Astrocyte (in vitro differentiated cells and primary cell): Measurements from ENCODE around the gene ADCY4. TPM values are rescaled to one million over a fixed set of nuclear protein-coding genes. Genes with fewer than 3 reads are reported as not detected.

Experiments
- DNase-seq: peaks from one replicate; pipeline ENCODE4 v3.0.0-alpha.2; 2010; ENCODE audit warnings: low read depth
- FAIRE-seq: peaks from 2 replicates; lab custom pipeline; 2011; peaks lifted over from hg19 to GRCh38; lab: Jason Lieb, UNC
- H2AFZ ChIP-seq: 2 replicates; pipeline ENCODE4 v1.6.0; 2012; ENCODE audit warnings: low read depth, low read length, inconsistent platforms
- H3K27ac ChIP-seq: 2 replicates; pipeline ENCODE4 v1.5.1; 2011; ENCODE audit warnings: low read depth, low read length, inconsistent platforms
- H3K27me3 ChIP-seq: 2 replicates; pipeline ENCODE4 v1.6.0; 2011; ENCODE audit warnings: low read length, inconsistent platforms; ENCODE audit not compliant: insufficient read depth
- H3K36me3 ChIP-seq: 2 replicates; pipeline ENCODE4 v1.5.1; 2011; ENCODE audit warnings: low read length, inconsistent platforms; ENCODE audit not compliant: insufficient read depth
- H3K4me1 ChIP-seq: 2 replicates; pipeline ENCODE4 v1.5.1; 2011; ENCODE audit warnings: low read length, inconsistent platforms; ENCODE audit not compliant: insufficient read depth
- H3K4me2 ChIP-seq: 2 replicates; pipeline ENCODE4 v1.6.0; 2012; ENCODE audit warnings: low read length, inconsistent platforms
- H3K4me3 ChIP-seq: 2 replicates; pipeline ENCODE4 v1.5.1; 2011; ENCODE audit warnings: low read depth, mild to moderate bottlenecking, low read length, inconsistent platforms; ENCODE audit not compliant: insufficient read depth
- H3K79me2 ChIP-seq: 2 replicates; pipeline ENCODE4 v1.6.0; 2012; ENCODE audit warnings: mild to moderate bottlenecking, low read length, inconsistent platforms; ENCODE audit not compliant: insufficient read depth
- H3K9ac ChIP-seq: 2 replicates; pipeline ENCODE4 v1.6.0; 2012; ENCODE audit warnings: mild to moderate bottlenecking, low read length, inconsistent platforms
- H3K9me3 ChIP-seq: 2 replicates; pipeline ENCODE4 v1.5.1; 2012; ENCODE audit warnings: low read depth, mild to moderate bottlenecking, low read length, inconsistent platforms; ENCODE audit not compliant: insufficient read depth
- H4K20me1 ChIP-seq: 2 replicates; pipeline ENCODE4 v1.6.0; 2012; ENCODE audit warnings: low read length, inconsistent platforms; ENCODE audit not compliant: insufficient read depth
- H3K27ac Mint-ChIP-seq: one replicate; pipeline ENCODE4 v1.8.0; 2021; ENCODE audit warnings: mild to moderate bottlenecking, mixed read lengths; ENCODE audit not compliant: unreplicated experiment
- H3K27me3 Mint-ChIP-seq: one replicate; pipeline ENCODE4 v1.8.0; 2021; ENCODE audit warnings: low read depth, mixed read lengths; ENCODE audit not compliant: unreplicated experiment
- H3K36me3 Mint-ChIP-seq: one replicate; pipeline ENCODE4 v1.8.0; 2021; ENCODE audit warnings: low read depth, mixed read lengths; ENCODE audit not compliant: unreplicated experiment
- H3K4me1 Mint-ChIP-seq: one replicate; pipeline ENCODE4 v1.8.0; 2021; ENCODE audit warnings: low read depth, mixed read lengths; ENCODE audit not compliant: unreplicated experiment
- H3K4me3 Mint-ChIP-seq: one replicate; pipeline ENCODE4 v1.8.0; 2021; ENCODE audit warnings: mild to moderate bottlenecking, moderate library complexity, mixed read lengths; ENCODE audit not compliant: unreplicated experiment
- H3K9me3 Mint-ChIP-seq: one replicate; pipeline ENCODE4 v1.8.0; 2021; ENCODE audit warnings: mild to moderate bottlenecking, mixed read lengths; ENCODE audit not compliant: unreplicated experiment
- EZH2 ChIP-seq: IDR thresholded peaks from 2 replicates; pipeline ENCODE4 v1.6.1; 2012; ENCODE audit warnings: mild to moderate bottlenecking, low read length, inconsistent platforms; ENCODE audit not compliant: insufficient read depth
- total RNA-seq: library from RNA; stranded (reverse); gene quantifications from 2 replicates; pipeline ENCODE4 v1.2.1, GENCODE V29; 2021
- TF ChIP-seq, protein P1 (sequence below): IDR thresholded peaks from 2 replicates; pipeline ENCODE4 v1.5.1; 2011; ENCODE audit warnings: low read depth, mild to moderate bottlenecking, inconsistent platforms, low read length, moderate library complexity; ENCODE audit not compliant: insufficient read depth

Gene ADCY4
- total RNA-seq, 1 donor from 2014 or later: 0.32 TPM

DNA sequence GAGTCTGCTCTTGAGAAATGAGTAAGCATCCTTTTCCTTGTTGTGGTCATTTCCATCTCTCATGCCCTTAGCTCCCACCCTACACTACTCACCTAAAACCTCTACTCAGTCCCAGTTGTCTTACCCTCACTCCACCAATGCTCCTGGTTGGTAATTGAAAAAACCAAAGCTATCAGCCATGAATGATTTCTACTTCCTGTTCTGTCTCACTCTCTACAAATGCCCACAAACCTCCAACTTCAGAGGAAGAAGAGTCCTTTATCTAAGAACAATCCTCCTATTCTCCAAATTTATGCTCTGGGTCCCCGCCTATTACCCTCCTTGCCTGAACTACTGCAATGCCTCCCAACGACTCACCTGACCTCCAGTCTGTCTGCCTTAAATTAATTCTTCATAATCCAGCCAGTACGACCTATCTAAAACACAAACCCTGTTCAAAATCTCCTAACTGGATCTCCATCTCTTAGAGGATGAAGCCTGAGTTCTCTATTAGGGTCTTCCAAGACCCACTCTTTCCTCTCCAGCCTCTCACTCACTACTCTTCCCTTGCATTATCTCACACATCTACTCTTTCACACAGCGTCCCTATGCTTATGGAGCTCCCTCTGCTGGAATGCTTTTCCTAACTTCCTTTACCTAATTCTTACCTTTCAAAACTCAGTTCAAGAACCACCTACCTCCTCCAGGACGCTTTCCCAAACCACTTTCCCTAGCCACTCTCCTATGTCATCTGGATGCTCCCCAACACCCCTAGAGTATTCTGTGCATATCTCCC, 37.5 kb downstream of the ADCY4 start:
- Histone ChIP-seq H4K20me1 (peaks cover 7% of the 10 kb centered on the region), H2AFZ (no peak overlapping the region), H3K4me2 (peak overlapping the region; percentile 2), H3K27ac (no peak overlapping the region), H3K9me3 (no peaks in the 10 kb centered on the region), H3K36me3 (peaks cover 16% of the 10 kb centered on the region), H3K27me3 (no peaks in the 10 kb centered on the region), H3K4me3 (no peak overlapping the region), H3K4me1 (peaks cover 25% of the 10 kb centered on the region), H3K79me2 (peaks cover 30% of the 10 kb centered on the region), H3K9ac (no peak overlapping the region)
- FAIRE-seq: no peak
- Mint-ChIP-seq H3K27ac (peak overlapping the region; percentile 15), H3K36me3 (peaks cover 8% of the 10 kb centered on the region), H3K4me1 (peaks cover 30% of the 10 kb centered on the region), H3K4me3 (peak overlapping the region; percentile 5), H3K27me3 (no peaks in the 10 kb centered on the region), H3K9me3 (no peaks in the 10 kb centered on the region)
- TF ChIP-seq EZH2: no peak
- TF ChIP-seq, protein P1, sequence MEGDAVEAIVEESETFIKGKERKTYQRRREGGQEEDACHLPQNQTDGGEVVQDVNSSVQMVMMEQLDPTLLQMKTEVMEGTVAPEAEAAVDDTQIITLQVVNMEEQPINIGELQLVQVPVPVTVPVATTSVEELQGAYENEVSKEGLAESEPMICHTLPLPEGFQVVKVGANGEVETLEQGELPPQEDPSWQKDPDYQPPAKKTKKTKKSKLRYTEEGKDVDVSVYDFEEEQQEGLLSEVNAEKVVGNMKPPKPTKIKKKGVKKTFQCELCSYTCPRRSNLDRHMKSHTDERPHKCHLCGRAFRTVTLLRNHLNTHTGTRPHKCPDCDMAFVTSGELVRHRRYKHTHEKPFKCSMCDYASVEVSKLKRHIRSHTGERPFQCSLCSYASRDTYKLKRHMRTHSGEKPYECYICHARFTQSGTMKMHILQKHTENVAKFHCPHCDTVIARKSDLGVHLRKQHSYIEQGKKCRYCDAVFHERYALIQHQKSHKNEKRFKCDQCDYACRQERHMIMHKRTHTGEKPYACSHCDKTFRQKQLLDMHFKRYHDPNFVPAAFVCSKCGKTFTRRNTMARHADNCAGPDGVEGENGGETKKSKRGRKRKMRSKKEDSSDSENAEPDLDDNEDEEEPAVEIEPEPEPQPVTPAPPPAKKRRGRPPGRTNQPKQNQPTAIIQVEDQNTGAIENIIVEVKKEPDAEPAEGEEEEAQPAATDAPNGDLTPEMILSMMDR: peak; percentile 29
- DNase-seq: no peak

DNA sequence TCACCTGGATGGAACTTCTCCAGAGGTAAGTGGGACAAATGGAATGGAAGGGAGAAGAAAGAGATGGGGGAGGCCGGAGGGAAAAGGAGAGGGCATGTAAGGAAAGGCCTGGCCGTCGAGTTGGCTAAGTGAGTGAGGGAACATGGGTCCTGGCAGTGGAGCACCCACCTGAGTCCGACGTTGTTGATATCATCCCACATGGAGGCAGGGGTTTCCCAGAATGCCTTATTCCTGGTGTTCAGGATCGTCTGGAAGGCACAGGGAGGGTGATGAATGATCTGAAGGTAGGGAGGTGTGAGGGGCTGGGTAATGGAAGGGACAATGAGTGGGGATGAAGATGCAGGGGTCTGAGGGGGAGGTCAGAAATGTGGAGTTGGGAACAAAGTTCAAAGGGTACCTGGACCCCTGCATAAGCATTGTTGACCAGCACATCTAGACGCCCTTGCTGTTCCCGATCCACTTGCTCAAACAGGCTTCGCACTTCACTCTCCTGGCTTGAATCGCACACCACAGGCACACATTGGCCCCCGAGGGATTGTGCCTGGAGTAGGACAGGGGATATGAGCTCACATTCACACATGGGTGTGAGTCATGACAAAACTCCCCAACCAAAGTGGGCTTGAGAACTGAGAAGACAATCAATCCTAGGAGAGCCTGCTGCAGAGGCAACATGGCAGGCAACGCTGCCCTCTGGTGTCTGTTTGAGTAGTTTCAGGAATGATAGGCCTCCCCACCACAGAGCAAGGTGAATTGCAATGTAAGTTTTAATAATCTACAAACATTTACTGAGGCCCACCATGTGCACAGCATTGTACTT, 38.3 kb downstream of the ADCY4 start:
- peaks cover 8% of the 10 kb centered on the region for H3K36me3 ChIP-seq
- Mint-ChIP-seq H3K27me3 (no peaks in the 10 kb centered on the region), H3K36me3 (peaks cover 4% of the 10 kb centered on the region), H3K9me3 (no peaks in the 10 kb centered on the region), H3K27ac (peak overlapping the region; percentile 78), H3K4me3 (peak overlapping the region; percentile 47), H3K4me1 (peaks cover 30% of the 10 kb centered on the region)
- no peaks in the 10 kb centered on the region for H3K9me3 ChIP-seq
- TF ChIP-seq, protein P1: peak; percentile 88
- TF ChIP-seq EZH2: no peak
- H3K27ac ChIP-seq: peak overlapping the region; percentile 49
- DNase-seq: peak; percentile 89
- peaks cover 6% of the 10 kb centered on the region for H4K20me1 ChIP-seq
- peak overlapping the region; percentile 1 for H2AFZ ChIP-seq
- H3K79me2 ChIP-seq: peaks cover 23% of the 10 kb centered on the region
- peak overlapping the region; percentile 63 for H3K9ac ChIP-seq
- no peak overlapping the region for H3K4me3 ChIP-seq
- peaks cover 25% of the 10 kb centered on the region for H3K4me1 ChIP-seq
- peak overlapping the region; percentile 40 for H3K4me2 ChIP-seq
- peak; percentile 55 for FAIRE-seq
- H3K27me3 ChIP-seq: no peaks in the 10 kb centered on the region
